NCI-H2107 (cell line): Measurements from ENCODE around the gene XBP1.
A peak's percentile ranks its signal among the peaks of the same experiment; 100 is the strongest.
"Not testable (repeated sequence)": the region's sequence is repeated elsewhere in the genome, so short reads cannot be mapped to it uniquely, and the experiment has no call there.

Source experiments
- DNase-seq: peaks from one replicate; lab custom pipeline; 2025; lab: John Stamatoyannopoulos, UW

XBP1 gene

GRCh38 chr22:28792491-28793383 lies 7.6 kb downstream of the XBP1 start:
- no peak for DNase-seq

- no peak for DNase-seq
These were observed 8.4 kb downstream of the XBP1 start for GRCh38 chr22:28791841-28792490.

- no peak for DNase-seq
These were observed 9.2 kb downstream of the XBP1 start for GRCh38 chr22:28791124-28791523.

- DNase-seq = no peak
These were observed 11.8 kb downstream of the XBP1 start for GRCh38 chr22:28788601-28789000.

- DNase-seq = no peak
These were observed 16.3 kb downstream of the XBP1 start for GRCh38 chr22:28783786-28784671.

- no peak for DNase-seq
These were observed 20.1 kb downstream of the XBP1 start for GRCh38 chr22:28780296-28780695.

GRCh38 chr22:28779833-28780232 lies 20.5 kb downstream of the XBP1 start:
- DNase-seq = no peak

- DNase-seq = no peak
These were observed 26.0 kb downstream of the XBP1 start for GRCh38 chr22:28774378-28774777.

- no peak for DNase-seq
These were observed 26.9 kb downstream of the XBP1 start for GRCh38 chr22:28773461-28773867.

- DNase-seq = peak; percentile 53
These were observed 27.5 kb downstream of the XBP1 start, which contains the start of gene CCDC117 for GRCh38 chr22:28772633-28773460. Gene CCDC117 (plus strand): TSS chr22:28772695. CDS start chr22:28772850, 155 bp downstream.

GRCh38 chr22:28771195-28771791 lies 29.1 kb downstream of the XBP1 start:
- DNase-seq = no peak

- DNase-seq = no peak
These were observed 30.8 kb downstream of the XBP1 start for GRCh38 chr22:28769394-28770085.

- no peak for DNase-seq
These were observed 31.5 kb downstream of the XBP1 start for GRCh38 chr22:28768701-28769393.

- DNase-seq = no peak
These were observed 33.7 kb downstream of the XBP1 start for GRCh38 chr22:28766628-28767027.

- DNase-seq = not testable (repeated sequence)
These were observed 38.4 kb downstream of the XBP1 start for GRCh38 chr22:28762000-28762399.

- DNase-seq = no peak
These were observed 39.0 kb downstream of the XBP1 start for GRCh38 chr22:28761449-28761755.

- no peak for DNase-seq
These were observed 40.4 kb downstream of the XBP1 start for GRCh38 chr22:28759861-28760560.

GRCh38 chr22:28754512-28754911 lies 45.9 kb downstream of the XBP1 start:
- not testable (repeated sequence) for DNase-seq

- DNase-seq = no peak
These were observed 49.9 kb downstream of the XBP1 start for GRCh38 chr22:28750471-28750881.
